AG09309 (cell line): ENCODE data around the gene ZNF423.

ENCODE experiments used
- DNase-seq: peaks from one replicate; pipeline ENCODE4 v3.0.0-alpha.2; 2010; ENCODE audit warnings: low read depth
- H3K4me3 ChIP-seq: 2 replicates; pipeline ENCODE4 v1.5.1; 2011; ENCODE audit warnings: mild to moderate bottlenecking, low read depth, low read length, moderate library complexity; ENCODE audit not compliant: control insufficient read depth
- TF ChIP-seq, protein P1 (sequence below): IDR thresholded peaks from 2 replicates; pipeline ENCODE4 v1.5.1; 2011; ENCODE audit warnings: mild to moderate bottlenecking, low read depth, low read length, inconsistent platforms; ENCODE audit not compliant: insufficient read depth, control insufficient read depth; ENCODE audit errors: missing control alignments

Gene ZNF423

GRCh38 chr16:49469311-49469670 is 386.6 kb downstream of the ZNF423 start:
- DNase-seq, result no peak
- H3K4me3 ChIP-seq, result no peak overlapping the region
- TF ChIP-seq, protein P1, sequence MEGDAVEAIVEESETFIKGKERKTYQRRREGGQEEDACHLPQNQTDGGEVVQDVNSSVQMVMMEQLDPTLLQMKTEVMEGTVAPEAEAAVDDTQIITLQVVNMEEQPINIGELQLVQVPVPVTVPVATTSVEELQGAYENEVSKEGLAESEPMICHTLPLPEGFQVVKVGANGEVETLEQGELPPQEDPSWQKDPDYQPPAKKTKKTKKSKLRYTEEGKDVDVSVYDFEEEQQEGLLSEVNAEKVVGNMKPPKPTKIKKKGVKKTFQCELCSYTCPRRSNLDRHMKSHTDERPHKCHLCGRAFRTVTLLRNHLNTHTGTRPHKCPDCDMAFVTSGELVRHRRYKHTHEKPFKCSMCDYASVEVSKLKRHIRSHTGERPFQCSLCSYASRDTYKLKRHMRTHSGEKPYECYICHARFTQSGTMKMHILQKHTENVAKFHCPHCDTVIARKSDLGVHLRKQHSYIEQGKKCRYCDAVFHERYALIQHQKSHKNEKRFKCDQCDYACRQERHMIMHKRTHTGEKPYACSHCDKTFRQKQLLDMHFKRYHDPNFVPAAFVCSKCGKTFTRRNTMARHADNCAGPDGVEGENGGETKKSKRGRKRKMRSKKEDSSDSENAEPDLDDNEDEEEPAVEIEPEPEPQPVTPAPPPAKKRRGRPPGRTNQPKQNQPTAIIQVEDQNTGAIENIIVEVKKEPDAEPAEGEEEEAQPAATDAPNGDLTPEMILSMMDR, result no peak

DNA sequence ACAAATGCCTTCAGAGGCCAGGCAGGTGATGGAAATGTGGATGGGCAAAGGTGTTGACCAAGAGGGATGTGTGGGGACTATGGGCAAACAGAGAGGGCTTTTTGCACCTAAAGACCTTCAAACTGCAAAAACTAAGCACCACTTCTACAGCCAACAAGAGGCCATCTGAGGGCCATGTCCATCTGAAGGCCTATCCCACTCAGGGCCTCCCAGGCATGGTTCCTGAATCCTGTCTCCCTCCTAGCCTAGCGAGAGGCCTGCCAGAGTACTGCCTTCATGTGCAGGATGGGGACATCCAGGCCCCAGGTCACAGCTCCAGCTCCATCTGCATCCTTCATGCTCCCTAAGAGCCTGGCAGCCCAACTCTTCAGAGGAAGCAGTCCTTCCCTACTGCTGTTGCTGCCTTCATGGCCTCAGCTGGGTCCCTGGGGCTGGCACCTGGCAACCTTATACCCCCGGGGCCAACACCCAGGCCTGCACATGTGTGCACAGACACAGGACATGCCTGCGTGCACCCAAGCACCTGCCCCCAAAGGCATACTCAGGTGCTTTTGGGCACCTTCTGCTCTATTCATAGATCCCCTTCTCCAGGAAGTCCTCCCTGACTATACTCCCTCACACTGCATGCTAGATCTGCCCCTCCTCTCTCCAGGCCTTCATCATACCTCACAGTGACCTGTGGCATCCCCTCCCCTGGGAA is 387.2 kb downstream of the ZNF423 start:
- no peak overlapping the region for H3K4me3 ChIP-seq
- no peak for DNase-seq

GRCh38 chr16:49467540-49468372 is 388.2 kb downstream of the ZNF423 start:
- no peak overlapping the region for H3K4me3 ChIP-seq
- DNase-seq, result no peak
- TF ChIP-seq, protein P1, result no peak

More for the DNA sequence above, 387.2 kb downstream of the ZNF423 start:
- TF ChIP-seq, protein P1, result no peak

GRCh38 chr16:49466881-49467280 is 389.0 kb downstream of the ZNF423 start:
- H3K4me3 ChIP-seq, result no peak overlapping the region
- DNase-seq, result no peak
- TF ChIP-seq, protein P1, result no peak

- TF ChIP-seq, protein P1, result no peak
- no peak for DNase-seq
- no peak overlapping the region for H3K4me3 ChIP-seq
Measured at GRCh38 chr16:49466529-49466831, 389.4 kb downstream of the ZNF423 start.

DNA sequence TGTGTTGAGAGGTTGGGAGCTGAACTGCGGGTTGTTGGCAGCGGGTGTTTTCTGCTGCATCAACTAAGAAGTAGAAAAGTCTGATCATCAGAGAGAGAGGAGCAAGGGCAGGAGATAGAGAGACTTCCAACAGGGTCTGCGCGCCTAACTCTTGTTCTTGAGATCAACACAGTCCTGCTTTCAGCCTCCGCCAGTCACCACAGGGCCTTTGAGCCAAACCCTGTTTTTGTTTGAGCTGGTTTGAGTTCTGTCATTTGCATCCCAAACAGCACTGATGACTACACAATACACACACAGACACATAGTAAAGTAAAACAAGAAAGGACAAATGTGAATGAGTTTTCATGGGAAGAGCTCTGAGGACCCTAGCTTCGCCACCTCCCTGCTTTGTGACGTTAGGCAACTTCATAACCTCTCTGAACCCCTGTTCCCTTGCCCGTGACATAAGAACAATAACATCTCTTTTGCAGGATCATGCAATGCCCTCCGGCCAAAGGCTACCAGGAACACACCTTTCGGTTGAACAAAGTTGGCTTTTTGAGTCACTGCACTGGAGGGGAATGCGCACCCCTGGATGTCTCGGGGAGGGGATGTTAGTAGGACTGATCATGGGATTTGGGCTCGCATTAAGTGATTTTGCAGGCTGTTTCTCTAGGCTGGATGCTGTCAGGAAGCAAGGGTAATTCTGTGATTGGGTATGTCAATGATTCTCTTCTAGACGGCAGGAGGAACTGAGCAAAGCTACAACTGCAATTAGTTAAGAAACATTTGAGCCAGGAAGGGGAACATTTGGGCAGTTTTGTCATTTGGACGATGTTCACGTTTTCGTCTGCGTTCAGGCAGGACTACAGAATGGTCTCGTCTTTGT is 390.0 kb downstream of the ZNF423 start:
- no peak overlapping the region for H3K4me3 ChIP-seq
- DNase-seq, result no peak
- TF ChIP-seq, protein P1, result no peak
